Measurements from ENCODE around the gene RAB41. TPM values are rescaled to one million over a fixed set of nuclear protein-coding genes. Genes with fewer than 3 reads are reported as not detected.

Gene RAB41
- total RNA-seq, 1 experiment from 2014 or later = not detected

DNA sequence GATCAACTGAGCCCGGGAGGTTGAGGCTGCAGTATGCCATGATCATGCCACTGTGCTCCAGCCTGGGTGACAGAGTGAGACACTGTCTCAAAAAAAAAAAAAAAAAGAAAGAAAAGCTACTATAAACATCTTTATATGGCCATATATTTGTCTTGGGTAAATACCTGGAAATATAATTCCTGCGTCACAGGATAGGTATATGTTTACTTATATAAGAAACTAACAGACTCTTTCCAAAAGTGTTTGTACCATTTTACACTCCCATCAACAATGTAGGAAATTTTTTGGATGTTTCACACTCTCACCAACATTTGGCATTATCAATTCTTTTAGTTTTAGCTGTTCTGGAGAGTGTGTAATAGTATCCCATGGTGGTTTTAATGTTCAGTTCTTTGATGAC lies 34.7 kb upstream of the RAB41 start:
- TF ChIP-seq CTCF (conservative IDR thresholded peaks at IDR 0.05; ENCODE audit: low read depth, low read length) = no peak
- TF ChIP-seq EZH2 (IDR thresholded peaks at IDR 0.05; ENCODE audit: low read length, unreplicated experiment) = no peak
- no peak for TF ChIP-seq EZH2phosphoT487 (IDR thresholded peaks at IDR 0.05; ENCODE audit: borderline replicate concordance, low read length)

DNA sequence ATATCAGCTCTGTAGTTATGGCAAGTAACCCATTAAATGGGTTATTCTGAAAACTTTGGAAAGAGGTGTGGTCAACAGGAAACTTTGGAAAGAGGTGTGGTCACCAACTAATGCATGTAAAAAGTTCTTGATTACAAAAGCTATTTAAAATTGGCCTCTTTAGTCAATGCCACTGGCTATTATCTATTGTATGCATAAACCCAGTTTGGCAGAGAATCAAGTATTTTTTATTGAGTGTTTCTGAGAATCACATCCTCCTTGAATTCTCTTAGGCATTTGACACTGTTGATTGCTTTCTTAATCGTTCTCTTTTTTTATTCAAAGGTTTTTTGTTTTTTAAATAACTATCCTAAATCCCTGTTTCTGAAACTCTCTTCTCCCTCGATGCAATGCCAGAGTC lies 29.5 kb upstream of the RAB41 start:
- Histone ChIP-seq H3K9me2 (replicated peaks; ENCODE audit: low read length) (no peaks in the 10 kb centered on the region), H3K4me3 (ENCODE audit: low read length) (no peak overlapping the region), H3K9ac (ENCODE audit: low read length) (no peak overlapping the region), H3K27me3 (ENCODE audit: low read length) (no peaks in the 10 kb centered on the region), H3K36me3 (ENCODE audit: low read depth, low read length) (no peaks in the 10 kb centered on the region), H3K4me2 (ENCODE audit: low read length) (peak overlapping the region; percentile 48; the same call in 1 of the 2 replicates), H3F3A (ENCODE audit: low read length, unreplicated experiment) (no peaks in the 10 kb centered on the region), H3K79me2 (ENCODE audit: low read length) (no peaks in the 10 kb centered on the region), H4K20me1 (ENCODE audit: low read length) (no peaks in the 10 kb centered on the region), H3K9me3 (ENCODE audit: low read length) (no peaks in the 10 kb centered on the region), H2AFZ (ENCODE audit: low read length) (no peak overlapping the region), H3K4me1 (ENCODE audit: insufficient read depth, low read length) (peaks cover 42% of the 10 kb centered on the region), H3K27ac (ENCODE audit: low read length) (peak overlapping the region; percentile 94)
- intact Hi-C loops (cut with micrococcal nuclease) = no loop called here
- ChIA-PET CTCF (interaction anchor here (0.6 kb wide), 1 partner anchor 21 kb away, joined by 4 read pairs; no protein-coding TSS in a partner anchor), POLR2A (ENCODE audit: unreplicated experiment) (no interaction called here)
- no TSS peak for BruUV-seq (replicated peaks)
- TF ChIP-seq CTCF (conservative IDR thresholded peaks at IDR 0.05; ENCODE audit: low read depth, low read length) (no peak), EZH2 (IDR thresholded peaks at IDR 0.05; ENCODE audit: low read length, unreplicated experiment) (no peak), EZH2phosphoT487 (IDR thresholded peaks at IDR 0.05; ENCODE audit: borderline replicate concordance, low read length) (no peak)
- ATAC-seq = peak; percentile 16; the same call in 1 of the 2 replicates
- peak; percentile 59 for DNase-seq

More for the DNA sequence above, 34.7 kb upstream of the RAB41 start:
- peaks cover 18% of the 10 kb centered on the region for H3K4me1 ChIP-seq (ENCODE audit: insufficient read depth, low read length)
- H3K9me2 ChIP-seq (replicated peaks; ENCODE audit: low read length) = no peaks in the 10 kb centered on the region
- H3K27ac ChIP-seq (ENCODE audit: low read length) = peak overlapping the region; percentile 69
- H3K4me2 ChIP-seq (ENCODE audit: low read length) = peak overlapping the region; percentile 27
- CTCF ChIA-PET = interaction anchor here (0.6 kb wide), 1 partner anchor 49 kb away, joined by 3 read pairs; no protein-coding TSS in a partner anchor
- ATAC-seq (peak; percentile 81), DNase-seq (peak; percentile 56)
- intact Hi-C loops (cut with micrococcal nuclease) = no loop called here
- H3K9ac ChIP-seq (ENCODE audit: low read length) = no peak overlapping the region
- no peaks in the 10 kb centered on the region for H3K79me2 ChIP-seq (ENCODE audit: low read length)
- H3F3A ChIP-seq (ENCODE audit: low read length, unreplicated experiment) = no peaks in the 10 kb centered on the region
- H3K9me3 ChIP-seq (ENCODE audit: low read length) = no peaks in the 10 kb centered on the region
- no peaks in the 10 kb centered on the region for H3K36me3 ChIP-seq (ENCODE audit: low read depth, low read length)
- POLR2A ChIA-PET (ENCODE audit: unreplicated experiment) = interaction anchor here (0.6 kb wide), 1 partner anchor 131 kb away, joined by 3 read pairs; no protein-coding TSS in a partner anchor
- no peaks in the 10 kb centered on the region for H4K20me1 ChIP-seq (ENCODE audit: low read length)
- no peak overlapping the region for H3K4me3 ChIP-seq (ENCODE audit: low read length)
- no TSS peak for BruUV-seq (replicated peaks)
- H3K27me3 ChIP-seq (ENCODE audit: low read length) = no peaks in the 10 kb centered on the region
- H2AFZ ChIP-seq (ENCODE audit: low read length) = no peak overlapping the region

- ATAC-seq = peak; percentile 60
Measured at GRCh38 chrX:70253377-70254062, 28.5 kb upstream of the RAB41 start.

More at GRCh38 chrX:70253377-70254062, 28.5 kb upstream of the RAB41 start:
- DNase-seq = peak; percentile 71
- Histone ChIP-seq H3K27me3 (ENCODE audit: low read length) (no peaks in the 10 kb centered on the region), H3K79me2 (ENCODE audit: low read length) (no peaks in the 10 kb centered on the region), H3K36me3 (ENCODE audit: low read depth, low read length) (no peaks in the 10 kb centered on the region), H3K9me3 (ENCODE audit: low read length) (no peaks in the 10 kb centered on the region), H3K9me2 (replicated peaks; ENCODE audit: low read length) (no peaks in the 10 kb centered on the region), H3K9ac (ENCODE audit: low read length) (peak overlapping the region; percentile 46), H3F3A (ENCODE audit: low read length, unreplicated experiment) (no peaks in the 10 kb centered on the region), H3K27ac (ENCODE audit: low read length) (peak overlapping the region; percentile 94), H3K4me1 (ENCODE audit: insufficient read depth, low read length) (peaks cover 35% of the 10 kb centered on the region), H2AFZ (ENCODE audit: low read length) (no peak overlapping the region), H3K4me3 (ENCODE audit: low read length) (peak overlapping the region; percentile 2; the same call in 1 of the 2 replicates), H4K20me1 (ENCODE audit: low read length) (no peaks in the 10 kb centered on the region), H3K4me2 (ENCODE audit: low read length) (peak overlapping the region; percentile 48)
- BruUV-seq (replicated peaks) = TSS peak; percentile 51
- ChIA-PET CTCF (interaction anchor here (0.6 to 1.0 kb wide), 2 partner anchors 9 to 120 kb away, joined by 3 to 4 read pairs; partner anchors contain the start of gene IGBP1), POLR2A (ENCODE audit: unreplicated experiment) (no interaction called here)
- intact Hi-C loops (cut with micrococcal nuclease) = no loop called here
- no peak for TF ChIP-seq EZH2phosphoT487 (IDR thresholded peaks at IDR 0.05; ENCODE audit: borderline replicate concordance, low read length)
- TF ChIP-seq EZH2 (IDR thresholded peaks at IDR 0.05; ENCODE audit: low read length, unreplicated experiment) = no peak
- TF ChIP-seq CTCF (conservative IDR thresholded peaks at IDR 0.05; ENCODE audit: low read depth, low read length) = no peak

All from PC-3 (cell line).